ENCODE measurements around the gene C1orf159. TPM values are rescaled to one million over a fixed set of nuclear protein-coding genes. Genes with fewer than 3 reads are reported as not detected.

The C1orf159 gene
- polyA plus RNA-seq, 3 donors = 3.0 to 18.8 (median 3.3) TPM

DNA sequence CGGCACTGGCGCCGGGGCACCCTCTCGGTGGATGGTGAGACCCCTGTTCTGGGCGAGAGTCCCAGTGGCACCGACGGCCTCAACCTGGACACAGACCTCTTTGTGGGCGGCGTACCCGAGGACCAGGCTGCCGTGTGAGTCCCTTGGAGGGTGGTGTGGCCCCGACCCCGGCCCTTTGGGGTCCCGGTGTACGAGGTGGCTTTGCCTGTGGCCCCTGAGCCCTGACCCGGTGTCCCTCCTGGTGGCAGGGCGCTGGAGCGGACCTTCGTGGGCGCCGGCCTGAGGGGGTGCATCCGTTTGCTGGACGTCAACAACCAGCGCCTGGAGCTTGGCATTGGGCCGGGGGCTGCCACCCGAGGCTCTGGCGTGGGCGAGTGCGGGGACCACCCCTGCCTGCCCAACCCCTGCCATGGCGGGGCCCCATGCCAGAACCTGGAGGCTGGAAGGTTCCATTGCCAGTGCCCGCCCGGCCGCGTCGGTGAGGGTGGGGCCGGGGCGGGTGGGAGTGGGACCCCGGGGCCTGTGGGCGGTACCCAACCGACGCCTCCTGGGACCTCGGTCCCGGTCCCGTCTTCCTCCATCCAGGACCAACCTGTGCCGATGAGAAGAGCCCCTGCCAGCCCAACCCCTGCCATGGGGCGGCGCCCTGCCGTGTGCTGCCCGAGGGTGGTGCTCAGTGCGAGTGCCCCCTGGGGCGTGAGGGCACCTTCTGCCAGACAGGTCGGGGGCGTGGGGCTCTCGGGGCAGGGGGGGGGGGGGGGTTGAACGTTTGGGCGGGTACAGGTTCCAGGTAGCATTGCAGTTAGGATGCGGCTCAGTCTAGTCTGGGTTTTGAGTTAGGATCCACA, 66.3 kb downstream of the C1orf159 start:
- Histone ChIP-seq H3K9ac (ENCODE audit: insufficient read depth, low read length, poor library complexity, severe bottlenecking) (no peak overlapping the region), H3K4me2 (replicated peaks; ENCODE audit: extremely low read depth, low read length, poor library complexity, severe bottlenecking) (no peak overlapping the region), H4K20me1 (ENCODE audit: insufficient read depth, low read length) (no peaks in the 10 kb centered on the region), H3K9me3 (replicated peaks in 1 of 2; ENCODE audit: control insufficient read depth in 1 of 2, insufficient read depth in 1 of 2, low read length in 2 of 2) (no peaks in the 10 kb centered on the region), H3K4me3 (replicated peaks in 1 of 3; ENCODE audit: low read depth in 2 of 3, low read length in 3 of 3) (no peak overlapping the region), H3K79me2 (ENCODE audit: insufficient read depth, low read length) (no peaks in the 10 kb centered on the region), H2AFZ (ENCODE audit: insufficient read depth, low read depth, low read length, poor library complexity, severe bottlenecking) (no peak overlapping the region), H3K36me3 (replicated peaks in 1 of 2; ENCODE audit: control insufficient read depth in 1 of 2, insufficient read depth in 2 of 2, low read length in 2 of 2) (no peaks in the 10 kb centered on the region), H3K27ac (ENCODE audit: low read depth in 1 of 2, low read length in 2 of 2) (no peak overlapping the region), H3K4me1 (ENCODE audit: control insufficient read depth in 1 of 2, insufficient read depth in 2 of 2, low read length in 2 of 2) (no peaks in the 10 kb centered on the region), H3K27me3 (ENCODE audit: control insufficient read depth in 2 of 2, insufficient read depth in 2 of 2, low read length in 2 of 2) (no peaks in the 10 kb centered on the region)
- no peak for DNase-seq
- Mint-ChIP-seq H3K27me3 (ENCODE audit: low read depth in 3 of 3) (peaks cover 0 to 4% (median 2%) of the 10 kb centered on the region in 3 donors), H3K36me3 (no peaks in the 10 kb centered on the region), H3K9me3 (peaks cover 0 to 2% (median 0%) of the 10 kb centered on the region in 7 donors), H3K27ac (no peak overlapping the region), H3K4me1 (no peaks in the 10 kb centered on the region), H3K4me3 (no peak overlapping the region)
- WGBS (ENCODE audit: insufficient coverage) = 93% methylated on average over 51 of the region's 57 CpGs
- TF ChIP-seq, protein P1, sequence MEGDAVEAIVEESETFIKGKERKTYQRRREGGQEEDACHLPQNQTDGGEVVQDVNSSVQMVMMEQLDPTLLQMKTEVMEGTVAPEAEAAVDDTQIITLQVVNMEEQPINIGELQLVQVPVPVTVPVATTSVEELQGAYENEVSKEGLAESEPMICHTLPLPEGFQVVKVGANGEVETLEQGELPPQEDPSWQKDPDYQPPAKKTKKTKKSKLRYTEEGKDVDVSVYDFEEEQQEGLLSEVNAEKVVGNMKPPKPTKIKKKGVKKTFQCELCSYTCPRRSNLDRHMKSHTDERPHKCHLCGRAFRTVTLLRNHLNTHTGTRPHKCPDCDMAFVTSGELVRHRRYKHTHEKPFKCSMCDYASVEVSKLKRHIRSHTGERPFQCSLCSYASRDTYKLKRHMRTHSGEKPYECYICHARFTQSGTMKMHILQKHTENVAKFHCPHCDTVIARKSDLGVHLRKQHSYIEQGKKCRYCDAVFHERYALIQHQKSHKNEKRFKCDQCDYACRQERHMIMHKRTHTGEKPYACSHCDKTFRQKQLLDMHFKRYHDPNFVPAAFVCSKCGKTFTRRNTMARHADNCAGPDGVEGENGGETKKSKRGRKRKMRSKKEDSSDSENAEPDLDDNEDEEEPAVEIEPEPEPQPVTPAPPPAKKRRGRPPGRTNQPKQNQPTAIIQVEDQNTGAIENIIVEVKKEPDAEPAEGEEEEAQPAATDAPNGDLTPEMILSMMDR (IDR thresholded peaks at IDR 0.05) = no peak
- intact Hi-C loops (cut with micrococcal nuclease) = no loop called here

DNA sequence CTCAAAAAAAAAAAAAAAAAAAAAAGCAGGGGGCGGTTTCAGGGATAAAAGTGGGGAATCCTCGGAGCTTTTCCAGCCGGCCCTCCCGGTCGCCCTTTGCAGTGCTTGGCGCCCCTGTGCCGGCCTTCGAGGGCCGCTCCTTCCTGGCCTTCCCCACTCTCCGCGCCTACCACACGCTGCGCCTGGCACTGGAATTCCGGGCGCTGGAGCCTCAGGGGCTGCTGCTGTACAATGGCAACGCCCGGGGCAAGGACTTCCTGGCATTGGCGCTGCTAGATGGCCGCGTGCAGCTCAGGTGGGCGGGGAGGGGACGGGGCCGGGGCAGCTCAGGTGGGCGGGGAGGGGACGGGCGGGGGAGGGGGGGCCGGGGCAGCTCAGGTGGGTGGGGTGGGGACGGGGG, 67.1 kb downstream of the C1orf159 start:
- Histone ChIP-seq H3K9me3 (replicated peaks in 1 of 2; ENCODE audit: control insufficient read depth in 1 of 2, insufficient read depth in 1 of 2, low read length in 2 of 2) (no peaks in the 10 kb centered on the region), H3K27me3 (ENCODE audit: control insufficient read depth in 2 of 2, insufficient read depth in 2 of 2, low read length in 2 of 2) (no peaks in the 10 kb centered on the region), H4K20me1 (ENCODE audit: insufficient read depth, low read length) (no peaks in the 10 kb centered on the region), H2AFZ (ENCODE audit: insufficient read depth, low read depth, low read length, poor library complexity, severe bottlenecking) (no peak overlapping the region), H3K9ac (ENCODE audit: insufficient read depth, low read length, poor library complexity, severe bottlenecking) (no peak overlapping the region), H3K79me2 (ENCODE audit: insufficient read depth, low read length) (no peaks in the 10 kb centered on the region), H3K36me3 (replicated peaks in 1 of 2; ENCODE audit: control insufficient read depth in 1 of 2, insufficient read depth in 2 of 2, low read length in 2 of 2) (no peaks in the 10 kb centered on the region), H3K4me1 (ENCODE audit: control insufficient read depth in 1 of 2, insufficient read depth in 2 of 2, low read length in 2 of 2) (no peaks in the 10 kb centered on the region), H3K4me3 (replicated peaks in 1 of 3; ENCODE audit: low read depth in 2 of 3, low read length in 3 of 3) (no peak overlapping the region), H3K27ac (ENCODE audit: low read depth in 1 of 2, low read length in 2 of 2) (no peak overlapping the region), H3K4me2 (replicated peaks; ENCODE audit: extremely low read depth, low read length, poor library complexity, severe bottlenecking) (no peak overlapping the region)
- H3K36me3 Mint-ChIP-seq = no peaks in the 10 kb centered on the region
- DNase-seq = no peak
- intact Hi-C loops (cut with micrococcal nuclease) = no loop called here
- TF ChIP-seq, protein P1 (IDR thresholded peaks at IDR 0.05) = no peak
- peaks cover 0 to 2% (median 0%) of the 10 kb centered on the region in 7 donors for H3K9me3 Mint-ChIP-seq
- H3K4me1 Mint-ChIP-seq = no peaks in the 10 kb centered on the region
- H3K27ac Mint-ChIP-seq = no peak overlapping the region
- 97% methylated on average over 13 of the region's 28 CpGs for WGBS (ENCODE audit: insufficient coverage)
- peaks cover 0 to 4% (median 2%) of the 10 kb centered on the region in 3 donors for H3K27me3 Mint-ChIP-seq (ENCODE audit: low read depth in 3 of 3)
- no peak overlapping the region for H3K4me3 Mint-ChIP-seq
